Left lung (tissue), 10 donors: ENCODE results near the gene MAP4. TPM values are rescaled to one million over a fixed set of nuclear protein-coding genes. Genes with fewer than 3 reads are reported as not detected.

Experiments
- ATAC-seq: fragments of 200-7000 bp; cut with Tn5 transposase; one replicate; pipeline ENCODE4 v1.9.1; 2020; ENCODE audit warnings: moderate library complexity
- DNase-seq, 4 donors: peaks; one replicate each; pipeline ENCODE4 v3.0.0-alpha.2; 2013 to 2020
- H3K27ac ChIP-seq, 2 donors: fragments of 200-600 bp; sonication (generic) in 1 of 2; one replicate each; pipeline versions ENCODE4 v1.5.0 to v1.8.0; 2020 to 2021
- H3K27me3 ChIP-seq, 2 donors: fragments of 200-600 bp; sonication (generic) in 1 of 2; one replicate each; pipeline versions ENCODE4 v1.5.0 to v1.8.0; 2020 to 2021
- H3K36me3 ChIP-seq, 2 donors: fragments of 200-600 bp; sonication (generic) in 1 of 2; one replicate each; pipeline versions ENCODE4 v1.5.0 to v1.8.0; 2020 to 2021
- H3K4me1 ChIP-seq, 2 donors: fragments of 200-600 bp; one replicate each; pipeline ENCODE4 v1.8.0; 2021
- H3K4me3 ChIP-seq, 2 donors: fragments of 200-600 bp; sonication (generic) in 1 of 2; one replicate each; pipeline versions ENCODE4 v1.5.0 to v1.8.0; 2020 to 2021; ENCODE audit warnings: mild to moderate bottlenecking in 1 of 2
- H3K9me3 ChIP-seq, 2 donors: fragments of 200-600 bp; sonication (generic) in 1 of 2; one replicate each; pipeline versions ENCODE4 v1.5.0 to v1.8.0; 2020 to 2021
- intact Hi-C, 2 donors: fragments of 100-400 bp; cut with DNase I; formaldehyde crosslinking; loops; one replicate each; pipeline versions ENCODE4 v1.11.2 to v1.14.2; 2022
- polyA plus RNA-seq, 6 donors: library from polyadenylated mRNA; unstranded; fragments of 120-200 nt; gene quantifications; one replicate each; pipeline ENCODE4 v1.2.1, GENCODE V29; 2013; ENCODE audit not compliant: insufficient read length in 6 of 6
- total RNA-seq, 2 donors: library from RNA; stranded (reverse); fragmentation: NEBNext Ultra II Directional; extraction: Animal tissue kit (Norgen Biotek cat#: 25700); gene quantifications; one replicate each; pipeline ENCODE4 v1.2.1, GENCODE V29; 2021
- TF ChIP-seq, protein P1 (sequence below), 2 donors: fragments of 200-600 bp; sonication (generic) in 1 of 2; IDR thresholded peaks; one replicate each; pipeline versions ENCODE4 v1.5.0 to v1.8.0; 2021; ENCODE audit warnings: antibody characterized with exemption in 2 of 2
- donor health status: DM: no; HTN: yes; CAD: no.
- donor health status: DM: no; HTN: no; CAD: no.

Gene MAP4
- total and polyA plus RNA-seq, 8 donors: 165 to 216 (median 177) TPM

DNA sequence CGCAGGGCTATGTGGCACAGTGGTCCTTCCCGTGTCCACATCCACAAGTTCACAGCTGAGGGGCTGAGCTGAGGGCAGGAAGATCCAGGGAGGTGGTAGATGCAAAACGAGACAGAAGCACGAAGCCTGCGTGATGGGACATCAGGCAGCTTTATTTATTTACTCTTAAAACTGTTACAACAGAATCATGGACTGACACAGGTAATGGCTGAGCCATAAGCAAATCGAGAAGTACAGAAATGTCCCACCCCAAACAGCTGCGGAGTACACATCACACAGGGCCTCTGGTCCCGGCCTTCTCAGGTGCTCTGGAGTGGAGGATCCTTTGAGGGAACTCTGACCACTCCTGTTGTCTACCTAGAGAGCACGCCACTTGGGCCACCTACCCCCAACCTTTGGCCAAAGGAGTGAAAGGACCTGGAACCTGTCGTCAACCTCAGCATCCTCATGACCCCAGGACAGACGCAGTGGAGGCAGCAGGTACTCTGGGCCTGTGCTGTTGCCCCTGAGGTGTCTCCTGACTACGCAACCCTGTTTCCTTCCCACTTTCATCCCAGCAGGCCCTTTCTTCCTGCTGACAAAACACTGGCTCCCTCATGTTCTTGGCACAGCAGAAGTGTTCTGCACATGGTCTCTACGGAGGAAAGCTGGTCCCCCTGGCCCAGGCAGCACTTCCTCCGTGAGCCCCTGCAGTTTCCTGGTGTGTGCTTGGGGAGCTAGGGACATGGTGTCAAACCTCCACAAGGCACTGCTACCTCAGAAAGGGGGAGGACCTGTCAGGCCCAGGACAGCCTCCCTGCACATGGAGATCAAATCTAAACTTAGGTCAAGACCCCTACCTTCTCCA, 165.4 kb downstream of the MAP4 start:
- no peaks in the 10 kb centered on the region for H3K9me3 ChIP-seq
- intact Hi-C loops: no loop called here
- H3K36me3 ChIP-seq: peaks cover 0 to 100% of the 10 kb centered on the region in 2 donors
- H3K27me3 ChIP-seq: no peaks in the 10 kb centered on the region
- ATAC-seq (no peak), DNase-seq (no peak)
- peak overlapping the region in 1 of 2 donors; percentile 5 for H3K27ac ChIP-seq
- TF ChIP-seq, protein P1, sequence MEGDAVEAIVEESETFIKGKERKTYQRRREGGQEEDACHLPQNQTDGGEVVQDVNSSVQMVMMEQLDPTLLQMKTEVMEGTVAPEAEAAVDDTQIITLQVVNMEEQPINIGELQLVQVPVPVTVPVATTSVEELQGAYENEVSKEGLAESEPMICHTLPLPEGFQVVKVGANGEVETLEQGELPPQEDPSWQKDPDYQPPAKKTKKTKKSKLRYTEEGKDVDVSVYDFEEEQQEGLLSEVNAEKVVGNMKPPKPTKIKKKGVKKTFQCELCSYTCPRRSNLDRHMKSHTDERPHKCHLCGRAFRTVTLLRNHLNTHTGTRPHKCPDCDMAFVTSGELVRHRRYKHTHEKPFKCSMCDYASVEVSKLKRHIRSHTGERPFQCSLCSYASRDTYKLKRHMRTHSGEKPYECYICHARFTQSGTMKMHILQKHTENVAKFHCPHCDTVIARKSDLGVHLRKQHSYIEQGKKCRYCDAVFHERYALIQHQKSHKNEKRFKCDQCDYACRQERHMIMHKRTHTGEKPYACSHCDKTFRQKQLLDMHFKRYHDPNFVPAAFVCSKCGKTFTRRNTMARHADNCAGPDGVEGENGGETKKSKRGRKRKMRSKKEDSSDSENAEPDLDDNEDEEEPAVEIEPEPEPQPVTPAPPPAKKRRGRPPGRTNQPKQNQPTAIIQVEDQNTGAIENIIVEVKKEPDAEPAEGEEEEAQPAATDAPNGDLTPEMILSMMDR (IDR thresholded peaks at IDR 0.05): no peak
- no peak overlapping the region for H3K4me3 ChIP-seq
- H3K4me1 ChIP-seq: no peaks in the 10 kb centered on the region

DNA sequence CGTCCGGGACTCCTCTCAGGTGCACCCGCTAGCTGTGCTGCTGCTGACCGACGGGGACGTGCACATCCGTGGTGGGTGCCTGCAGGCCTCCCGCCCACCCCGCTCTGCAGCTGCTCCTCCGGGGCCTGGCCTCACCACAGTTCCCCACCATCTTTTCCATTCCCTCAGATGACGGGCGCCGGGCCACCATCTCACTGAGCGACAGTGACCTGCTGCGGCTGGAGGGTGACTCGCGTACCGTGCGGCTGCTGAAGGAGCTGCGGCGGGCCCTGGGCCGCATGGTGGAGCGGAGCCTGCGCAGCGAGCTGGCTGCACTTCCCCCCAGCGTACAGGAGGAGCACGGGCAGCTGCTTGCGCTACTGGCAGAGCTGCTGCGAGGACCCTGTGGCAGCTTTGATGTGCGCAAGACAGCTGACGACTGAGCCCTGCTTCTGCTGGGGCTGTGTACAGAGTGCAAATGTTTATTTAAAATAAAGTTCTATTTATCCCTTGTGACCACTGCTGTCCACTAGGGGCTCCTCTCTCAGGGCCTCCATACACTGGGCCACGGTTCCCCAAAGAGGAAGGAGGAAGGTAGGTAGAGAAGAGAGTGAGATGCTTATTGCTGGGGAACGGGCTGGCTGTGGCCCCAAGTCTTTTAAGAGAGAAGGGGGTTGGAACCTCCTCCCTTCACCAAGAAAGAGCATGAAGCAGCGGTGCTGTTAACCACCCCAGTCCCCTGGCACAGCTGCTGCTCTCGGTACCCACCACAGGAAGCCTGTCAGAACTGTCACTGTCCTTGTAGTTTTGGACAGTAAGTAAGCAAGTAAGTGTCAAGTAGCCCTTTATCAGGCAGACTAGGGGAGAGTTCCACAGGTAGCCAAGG, 166.3 kb downstream of the MAP4 start:
- peak in 1 of 4 donors; percentile 77 for DNase-seq
- ATAC-seq: peak; percentile 21
- peaks cover 0 to 100% of the 10 kb centered on the region in 2 donors for H3K36me3 ChIP-seq

DNA sequence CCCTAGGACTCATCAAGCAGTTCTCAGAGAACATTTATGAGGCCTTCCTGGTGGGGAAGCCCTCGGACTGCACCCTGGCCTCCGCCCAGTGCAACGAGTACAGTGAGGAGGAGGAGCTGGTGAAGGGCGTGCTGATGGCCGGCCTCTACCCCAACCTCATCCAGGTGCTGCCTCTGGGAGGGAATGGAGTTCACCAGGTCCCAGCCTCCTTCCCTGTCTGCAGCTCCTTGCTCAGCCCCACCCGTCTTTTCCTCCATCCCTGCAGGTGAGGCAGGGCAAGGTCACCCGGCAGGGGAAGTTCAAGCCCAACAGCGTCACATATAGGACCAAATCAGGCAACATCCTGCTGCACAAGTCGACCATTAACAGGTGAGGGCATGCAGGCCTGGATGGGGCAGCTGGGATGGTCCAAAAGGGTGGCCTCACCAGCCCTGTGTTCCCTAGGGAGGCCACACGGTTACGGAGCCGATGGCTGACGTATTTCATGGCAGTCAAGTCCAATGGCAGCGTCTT, 167.0 kb downstream of the MAP4 start:
- intact Hi-C loops: loop anchor here in 1 of 2 donors (10.0 kb wide), 1 partner anchor 306 kb away; no protein-coding TSS in a partner anchor
- TF ChIP-seq, protein P1 (IDR thresholded peaks at IDR 0.05): no peak
- Histone ChIP-seq H3K4me1 (no peaks in the 10 kb centered on the region), H3K4me3 (no peak overlapping the region), H3K27me3 (no peaks in the 10 kb centered on the region), H3K9me3 (no peaks in the 10 kb centered on the region), H3K36me3 (peaks cover 0 to 100% of the 10 kb centered on the region in 2 donors), H3K27ac (no peak overlapping the region)
- DNase-seq (peak in 1 of 4 donors; percentile 36), ATAC-seq (peak; percentile 2)

More for the DNA sequence above, 166.3 kb downstream of the MAP4 start:
- no peak overlapping the region for H3K4me3 ChIP-seq
- H3K27me3 ChIP-seq: no peaks in the 10 kb centered on the region
- no peaks in the 10 kb centered on the region for H3K4me1 ChIP-seq
- TF ChIP-seq, protein P1 (IDR thresholded peaks at IDR 0.05): no peak
- intact Hi-C loops: loop anchor here in 1 of 2 donors (10.0 kb wide), 1 partner anchor 305 kb away; no protein-coding TSS in a partner anchor
- no peaks in the 10 kb centered on the region for H3K9me3 ChIP-seq
- H3K27ac ChIP-seq: no peak overlapping the region

DNA sequence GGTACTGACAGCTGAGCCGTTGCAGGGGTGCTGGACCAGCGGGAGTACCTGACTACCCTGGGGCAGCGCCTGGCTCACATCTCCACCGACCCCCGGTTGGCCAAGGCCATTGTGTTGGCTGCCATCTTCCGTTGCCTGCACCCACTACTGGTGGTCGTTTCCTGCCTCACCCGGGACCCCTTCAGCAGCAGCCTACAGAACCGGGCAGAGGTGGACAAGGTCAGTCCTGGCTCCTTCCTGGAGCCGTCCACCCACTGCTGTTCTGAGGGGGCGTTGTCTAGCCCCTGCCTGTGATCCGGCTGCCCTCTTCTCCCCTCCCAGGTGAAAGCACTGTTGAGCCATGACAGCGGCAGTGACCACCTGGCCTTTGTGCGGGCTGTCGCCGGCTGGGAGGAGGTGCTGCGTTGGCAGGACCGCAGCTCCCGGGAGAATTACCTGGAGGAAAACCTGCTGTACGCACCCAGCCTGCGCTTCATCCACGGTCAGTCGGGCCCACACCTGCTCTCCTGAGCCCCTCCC, 167.6 kb downstream of the MAP4 start:
- Histone ChIP-seq H3K36me3 (peaks cover 0 to 100% of the 10 kb centered on the region in 2 donors), H3K27me3 (no peaks in the 10 kb centered on the region), H3K4me1 (no peaks in the 10 kb centered on the region), H3K9me3 (no peaks in the 10 kb centered on the region), H3K4me3 (no peak overlapping the region), H3K27ac (no peak overlapping the region)
- intact Hi-C loops: loop anchor here in 1 of 2 donors (10.0 kb wide), 1 partner anchor 306 kb away; no protein-coding TSS in a partner anchor
- TF ChIP-seq, protein P1 (IDR thresholded peaks at IDR 0.05): no peak
- peak in 1 of 4 donors; percentile 62 for DNase-seq
- ATAC-seq: peak; percentile 2
